HEK293 (cell line): ENCODE results near the gene COQ3.

Source experiments
- CTCF ChIP-seq: fragments of 450-650 bp; formaldehyde crosslinking; IDR thresholded peaks from 2 replicates; pipeline ENCODE4 v1.5.1; 2016; ENCODE audit warnings: missing biosample characterization, missing genetic modification characterization
- GLIS1 ChIP-seq: fragments of 450-650 bp; formaldehyde crosslinking; IDR thresholded peaks from 2 replicates; pipeline ENCODE4 v1.5.1; 2016; ENCODE audit warnings: missing biosample characterization, missing genetic modification characterization
- GLIS2 ChIP-seq: fragments of 450-650 bp; formaldehyde crosslinking; IDR thresholded peaks from 2 replicates; pipeline ENCODE4 v1.5.1; 2016; ENCODE audit warnings: missing biosample characterization, missing genetic modification characterization
- MYNN ChIP-seq: fragments of 450-650 bp; formaldehyde crosslinking; IDR thresholded peaks from 2 replicates; pipeline ENCODE4 v1.5.1; 2016; ENCODE audit warnings: missing biosample characterization, missing genetic modification characterization, borderline replicate concordance
- PRDM10 ChIP-seq: fragments of 450-650 bp; formaldehyde crosslinking; IDR thresholded peaks from 2 replicates; pipeline ENCODE4 v1.5.1; 2016; ENCODE audit warnings: missing biosample characterization, missing genetic modification characterization
- YY1 ChIP-seq: fragments of 450-650 bp; formaldehyde crosslinking; IDR thresholded peaks from 2 replicates; pipeline ENCODE4 v1.5.1; 2018; ENCODE audit warnings: missing biosample characterization, missing genetic modification characterization
- ZNF416 ChIP-seq: fragments of 450-650 bp; formaldehyde crosslinking; IDR thresholded peaks from 2 replicates; pipeline ENCODE4 v1.5.1; 2016; ENCODE audit warnings: missing biosample characterization, missing genetic modification characterization
- ZNF423 ChIP-seq: fragments of 450-650 bp; formaldehyde crosslinking; IDR thresholded peaks from 2 replicates; pipeline ENCODE4 v1.5.1; 2016; ENCODE audit warnings: missing biosample characterization, missing genetic modification characterization
- ZNF548 ChIP-seq: fragments of 450-650 bp; formaldehyde crosslinking; IDR thresholded peaks from 2 replicates; pipeline ENCODE4 v1.5.1; 2016; ENCODE audit warnings: missing biosample characterization, missing genetic modification characterization
- ZNF580 ChIP-seq: fragments of 450-650 bp; formaldehyde crosslinking; IDR thresholded peaks from 2 replicates; pipeline ENCODE4 v1.5.1; 2016; ENCODE audit warnings: missing biosample characterization, missing genetic modification characterization
- ZNF600 ChIP-seq: fragments of 450-650 bp; formaldehyde crosslinking; IDR thresholded peaks from 2 replicates; pipeline ENCODE4 v1.5.1; 2016; ENCODE audit warnings: missing biosample characterization, missing genetic modification characterization
- ZNF623 ChIP-seq: fragments of 450-650 bp; formaldehyde crosslinking; IDR thresholded peaks from 2 replicates; pipeline ENCODE4 v1.5.1; 2016; ENCODE audit warnings: missing biosample characterization, missing genetic modification characterization
- ZNF626 ChIP-seq: fragments of 450-650 bp; sonication (Bioruptor Pico); formaldehyde crosslinking; IDR thresholded peaks from 2 replicates; pipeline ENCODE4 v1.5.1; 2018; ENCODE audit warnings: missing biosample characterization, missing genetic modification characterization, inconsistent platforms
- ZNF639 ChIP-seq: fragments of 450-650 bp; formaldehyde crosslinking; IDR thresholded peaks from 2 replicates; pipeline ENCODE4 v1.5.1; 2016; ENCODE audit warnings: missing biosample characterization, missing genetic modification characterization
- ZNF692 ChIP-seq: fragments of 450-650 bp; formaldehyde crosslinking; IDR thresholded peaks from 2 replicates; pipeline ENCODE4 v1.5.1; 2016; ENCODE audit warnings: missing biosample characterization, missing genetic modification characterization
- ZNF843 ChIP-seq: fragments of 450-650 bp; formaldehyde crosslinking; IDR thresholded peaks from 2 replicates; pipeline ENCODE4 v1.5.1; 2016; ENCODE audit warnings: missing biosample characterization, missing genetic modification characterization

Gene COQ3

GRCh38 chr6:99425647-99426450 lies 31.9 kb upstream of the COQ3 start (continued):
- TF ChIP-seq PRDM10 = peak; percentile 93
- TF ChIP-seq YY1 (tag by site-specific recombination) = peak; percentile 48; the same call in 1 of the 2 replicates
- TF ChIP-seq ZNF423 (tag by site-specific recombination) = no peak
- peak; percentile 57; the same call in 1 of the 2 replicates for TF ChIP-seq GLIS1 (tag by site-specific recombination)
- 0 out of 2 replicates have a peak, but pooled peaks have one; percentile 17 for TF ChIP-seq ZNF692 (tag by site-specific recombination)
- peak; percentile 69; the same call in 1 of the 2 replicates for TF ChIP-seq ZNF600
- TF ChIP-seq GLIS2 = peak; percentile 26; the same call in 1 of the 2 replicates
- no peak for TF ChIP-seq MYNN
- TF ChIP-seq ZNF580 = no peak
- TF ChIP-seq ZNF548 (tag by site-specific recombination) = no peak
- TF ChIP-seq ZNF623 = peak; percentile 5; the same call in 1 of the 2 replicates
- TF ChIP-seq CTCF (tag by site-specific recombination) = peak; percentile 72
- no peak for TF ChIP-seq ZNF416 (tag by site-specific recombination)
- TF ChIP-seq ZNF626 (tag by site-specific recombination) = 0 out of 2 replicates have a peak, but pooled peaks have one; percentile 8
- peak; percentile 23 for TF ChIP-seq ZNF639 (tag by site-specific recombination)
- TF ChIP-seq ZNF843 (tag by site-specific recombination) = no peak
